ENCODE data around the gene STARD10. TPM values are rescaled to one million over a fixed set of nuclear protein-coding genes. Genes with fewer than 3 reads are reported as not detected.
A peak's percentile ranks its signal among the peaks of the same experiment; 100 is the strongest.

The STARD10 gene
- total RNA-seq, 1 experiment from 2014 or later = 10.6 TPM

GRCh38 chr11:72739240-72740059 is 54.4 kb downstream of the STARD10 start:
- Mint-ChIP-seq H3K9me3 (ENCODE audit: unreplicated experiment) (no peaks in the 10 kb centered on the region), H3K27ac (ENCODE audit: low read depth, unreplicated experiment) (peak overlapping the region; percentile 72), H3K4me3 (ENCODE audit: unreplicated experiment) (no peak overlapping the region), H3K27me3 (ENCODE audit: insufficient read depth, unreplicated experiment) (no peaks in the 10 kb centered on the region), H3K4me1 (ENCODE audit: insufficient read depth, unreplicated experiment) (peaks cover 55% of the 10 kb centered on the region), H3K36me3 (ENCODE audit: insufficient read depth, unreplicated experiment) (peaks cover 6% of the 10 kb centered on the region)
- intact Hi-C loops (cut with micrococcal nuclease) = no loop called here
- BruUV-seq (replicated peaks) = no TSS peak
- ChIA-PET POLR2A (interaction anchor here (0.6 kb wide), 1 partner anchor 195 kb away, joined by 3 read pairs; no protein-coding TSS in a partner anchor), CTCF (interaction anchor here (0.8 to 2.6 kb wide), 3 partner anchors 15 to 74 kb away, joined by 3 to 17 read pairs (median 6); partner anchors contain the start of gene STARD10)
- TF ChIP-seq CTCF (IDR thresholded peaks at IDR 0.05; ENCODE audit: unreplicated experiment) = no peak
- no peak for DNase-seq (ENCODE audit: unreplicated experiment)

- H3K9me3 Mint-ChIP-seq (ENCODE audit: unreplicated experiment) = no peaks in the 10 kb centered on the region
- no peak for TF ChIP-seq CTCF (IDR thresholded peaks at IDR 0.05; ENCODE audit: unreplicated experiment)
- no peaks in the 10 kb centered on the region for H3K27me3 Mint-ChIP-seq (ENCODE audit: insufficient read depth, unreplicated experiment)
- peak; percentile 41 for DNase-seq (ENCODE audit: unreplicated experiment)
- intact Hi-C loops (cut with micrococcal nuclease) = no loop called here
- no TSS peak for BruUV-seq (replicated peaks)
- H3K27ac Mint-ChIP-seq (ENCODE audit: low read depth, unreplicated experiment) = peak overlapping the region; percentile 72
- CTCF ChIA-PET = interaction anchor here (0.6 to 2.2 kb wide), 3 partner anchors 14 to 76 kb away, joined by 3 to 17 read pairs (median 4); partner anchors contain the start of gene ATG16L2
- POLR2A ChIA-PET = no interaction called here
- no peak overlapping the region for H3K4me3 Mint-ChIP-seq (ENCODE audit: unreplicated experiment)
- H3K36me3 Mint-ChIP-seq (ENCODE audit: insufficient read depth, unreplicated experiment) = peaks cover 6% of the 10 kb centered on the region
- peaks cover 55% of the 10 kb centered on the region for H3K4me1 Mint-ChIP-seq (ENCODE audit: insufficient read depth, unreplicated experiment)
Measured at GRCh38 chr11:72738199-72739141, 55.4 kb downstream of the STARD10 start.

GRCh38 chr11:72737336-72737735 is 56.5 kb downstream of the STARD10 start:
- peaks cover 51% of the 10 kb centered on the region for H3K4me1 Mint-ChIP-seq (ENCODE audit: insufficient read depth, unreplicated experiment)
- no peaks in the 10 kb centered on the region for H3K27me3 Mint-ChIP-seq (ENCODE audit: insufficient read depth, unreplicated experiment)
- no peaks in the 10 kb centered on the region for H3K9me3 Mint-ChIP-seq (ENCODE audit: unreplicated experiment)
- no peak for DNase-seq (ENCODE audit: unreplicated experiment)
- H3K27ac Mint-ChIP-seq (ENCODE audit: low read depth, unreplicated experiment) = peak overlapping the region; percentile 72
- BruUV-seq (replicated peaks) = no TSS peak
- intact Hi-C loops (cut with micrococcal nuclease) = no loop called here
- TF ChIP-seq CTCF (IDR thresholded peaks at IDR 0.05; ENCODE audit: unreplicated experiment) = no peak
- CTCF ChIA-PET = interaction anchor here (0.7 to 3.6 kb wide), 4 partner anchors 10 to 56 kb away, joined by 4 to 17 read pairs (median 4); no protein-coding TSS in a partner anchor
- no peak overlapping the region for H3K4me3 Mint-ChIP-seq (ENCODE audit: unreplicated experiment)
- POLR2A ChIA-PET = no interaction called here
- H3K36me3 Mint-ChIP-seq (ENCODE audit: insufficient read depth, unreplicated experiment) = peaks cover 6% of the 10 kb centered on the region

All from MCF 10A (cell line).